Activated T-cell treated with anti-CD3 and anti-CD28 coated beads, Interleukin-2, amount 50 U/mL, for 4 hours (primary cell): Measurements from ENCODE around the gene BMPER. TPM values are rescaled to one million over a fixed set of nuclear protein-coding genes. Genes with fewer than 3 reads are reported as not detected.

Source experiments
- ATAC-seq, 2 donors: fragments of 200-7000 bp; cut with Tn5 transposase; one replicate each; pipeline ENCODE4 v1.10.0; 2021
- DNase-seq: peaks from one replicate; pipeline ENCODE4 v3.0.0-alpha.2; 2020
- H3K27me3 Mint-ChIP-seq: one replicate; pipeline ENCODE4 v1.8.0; 2021; ENCODE audit warnings: low read depth, mixed read lengths
- H3K36me3 Mint-ChIP-seq: one replicate; pipeline ENCODE4 v1.8.0; 2022; ENCODE audit warnings: mixed read lengths; ENCODE audit not compliant: insufficient read depth
- H3K4me1 Mint-ChIP-seq: one replicate; pipeline ENCODE4 v1.8.0; 2021; ENCODE audit warnings: low read depth, mixed read lengths
- H3K4me3 Mint-ChIP-seq: one replicate; pipeline ENCODE4 v1.8.0; 2021; ENCODE audit warnings: mild to moderate bottlenecking, moderate library complexity, mixed read lengths
- H3K9me3 Mint-ChIP-seq: one replicate; pipeline ENCODE4 v1.8.0; 2021; ENCODE audit warnings: mixed read lengths
- total RNA-seq, 3 donors: library from RNA; stranded (reverse); gene quantifications; one replicate each; pipeline ENCODE4 v1.2.1, GENCODE V29; 2021

BMPER gene
- total RNA-seq, 3 donors from 2014 or later: 0.16 TPM; not detected in 2

DNA sequence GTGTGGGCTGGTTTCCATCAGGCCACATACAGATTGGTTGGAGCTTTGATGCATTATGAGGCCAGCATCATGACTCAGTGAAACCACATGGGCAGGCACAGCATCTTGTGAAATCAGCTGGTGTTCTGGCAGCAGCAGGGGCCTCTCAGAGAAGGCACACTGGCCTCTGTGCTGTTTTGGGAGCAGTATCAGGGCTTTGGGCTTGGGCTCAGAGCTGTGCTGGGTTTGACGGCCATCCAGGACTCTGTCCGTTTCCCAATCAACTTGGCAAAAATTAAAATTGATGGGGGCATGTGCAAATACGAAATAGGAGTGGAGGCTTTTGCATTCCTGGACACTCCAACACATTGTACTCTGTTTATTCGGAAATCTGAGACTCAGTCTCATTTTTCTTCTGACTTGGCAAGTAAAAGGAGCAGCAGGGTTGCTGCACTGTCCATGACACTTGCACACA lies 190.9 kb downstream of the BMPER start:
- no peak for DNase-seq
- Mint-ChIP-seq H3K4me1 (no peaks in the 10 kb centered on the region), H3K4me3 (no peak overlapping the region), H3K36me3 (no peaks in the 10 kb centered on the region), H3K27me3 (no peaks in the 10 kb centered on the region), H3K9me3 (peaks cover 5% of the 10 kb centered on the region)
- no peak for ATAC-seq

DNA sequence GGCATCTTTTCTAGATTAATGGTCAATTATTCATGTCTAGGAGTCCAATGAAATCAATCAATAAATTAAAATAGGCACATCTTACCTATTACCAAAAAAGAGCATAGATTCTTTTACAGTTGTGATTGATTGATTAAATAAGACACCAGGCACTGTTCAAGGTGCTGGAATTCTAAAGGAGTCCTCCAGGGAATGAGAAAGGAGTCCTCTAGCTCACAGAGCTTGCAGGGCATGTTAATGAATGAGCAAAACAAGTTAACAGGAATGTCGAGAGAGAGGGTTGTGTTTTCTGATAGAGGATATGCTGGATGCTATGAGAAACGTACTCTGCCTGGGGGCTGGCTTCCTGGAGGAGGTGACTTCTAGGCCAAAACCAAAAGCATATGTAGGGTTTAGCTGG lies 191.4 kb downstream of the BMPER start:
- Mint-ChIP-seq H3K4me1 (no peaks in the 10 kb centered on the region), H3K9me3 (peaks cover 5% of the 10 kb centered on the region), H3K36me3 (no peaks in the 10 kb centered on the region), H3K27me3 (no peaks in the 10 kb centered on the region), H3K4me3 (no peak overlapping the region)
- ATAC-seq (no peak), DNase-seq (no peak)

DNA sequence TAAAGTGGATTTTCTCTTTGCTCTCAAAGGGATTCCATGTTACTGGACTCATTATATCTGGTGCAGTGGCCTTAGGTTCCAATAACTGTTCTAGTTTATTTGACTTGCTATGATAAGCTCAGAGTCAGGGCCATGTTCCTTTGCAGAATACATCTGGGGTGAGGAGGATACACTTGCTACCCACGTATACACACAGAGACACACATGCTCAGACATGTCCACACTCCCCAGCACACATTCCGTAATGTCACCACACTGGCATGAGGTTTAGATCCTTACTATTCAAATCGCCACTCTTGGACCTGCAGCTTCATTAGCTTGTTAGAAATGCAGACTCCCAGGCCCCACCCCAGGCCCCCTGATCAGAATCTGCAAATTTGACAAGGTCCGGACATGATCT lies 195.3 kb downstream of the BMPER start:
- no peak overlapping the region for H3K4me3 Mint-ChIP-seq
- H3K27me3 Mint-ChIP-seq: no peaks in the 10 kb centered on the region
- no peaks in the 10 kb centered on the region for H3K4me1 Mint-ChIP-seq
- ATAC-seq (no peak), DNase-seq (no peak)
- H3K9me3 Mint-ChIP-seq: no peaks in the 10 kb centered on the region
- H3K36me3 Mint-ChIP-seq: no peaks in the 10 kb centered on the region

DNA sequence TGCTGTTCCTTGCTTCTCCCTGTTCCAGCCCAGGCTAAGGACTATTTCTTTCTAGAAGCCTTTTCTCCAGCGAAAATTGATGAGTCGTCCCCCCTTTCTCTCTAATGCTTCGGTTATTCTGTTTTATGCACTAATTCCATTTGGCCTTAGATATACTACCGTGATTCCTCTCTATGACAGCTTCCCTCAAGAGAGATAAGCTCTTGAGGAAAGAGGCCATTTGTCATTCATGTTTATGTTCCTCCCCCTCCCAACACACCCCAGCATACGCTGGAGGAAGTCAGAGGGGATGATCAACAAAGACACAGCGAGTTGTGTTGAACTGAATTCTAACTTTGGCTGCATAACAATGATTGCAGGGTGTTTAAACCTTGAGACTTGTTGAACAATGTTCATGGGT lies 198.8 kb downstream of the BMPER start:
- no peaks in the 10 kb centered on the region for H3K4me1 Mint-ChIP-seq
- DNase-seq (no peak), ATAC-seq (no peak)
- no peak overlapping the region for H3K4me3 Mint-ChIP-seq
- no peaks in the 10 kb centered on the region for H3K9me3 Mint-ChIP-seq
- H3K27me3 Mint-ChIP-seq: no peaks in the 10 kb centered on the region
- no peaks in the 10 kb centered on the region for H3K36me3 Mint-ChIP-seq

DNA sequence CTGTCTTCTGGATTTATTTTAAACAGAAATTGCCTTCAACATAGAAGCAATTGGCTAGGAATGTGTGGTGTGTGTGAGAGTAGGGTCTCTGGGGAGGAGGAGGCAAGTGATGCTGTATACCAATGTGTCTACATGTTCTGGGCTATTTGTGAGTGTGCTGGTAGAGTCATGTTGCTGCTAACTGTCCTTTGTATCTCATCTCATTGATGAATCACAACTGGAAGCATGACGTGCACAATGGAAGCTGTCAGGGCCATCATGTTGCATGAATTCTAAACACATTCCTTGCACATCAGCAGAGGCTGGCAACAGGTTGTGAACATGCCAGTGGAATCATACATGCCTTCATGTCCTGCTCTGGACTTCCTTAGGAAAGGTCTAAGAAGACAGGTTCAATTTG lies 199.7 kb downstream of the BMPER start:
- Mint-ChIP-seq H3K4me1 (no peaks in the 10 kb centered on the region), H3K36me3 (no peaks in the 10 kb centered on the region), H3K9me3 (no peaks in the 10 kb centered on the region), H3K4me3 (no peak overlapping the region), H3K27me3 (no peaks in the 10 kb centered on the region)
- ATAC-seq (no peak), DNase-seq (no peak)

DNA sequence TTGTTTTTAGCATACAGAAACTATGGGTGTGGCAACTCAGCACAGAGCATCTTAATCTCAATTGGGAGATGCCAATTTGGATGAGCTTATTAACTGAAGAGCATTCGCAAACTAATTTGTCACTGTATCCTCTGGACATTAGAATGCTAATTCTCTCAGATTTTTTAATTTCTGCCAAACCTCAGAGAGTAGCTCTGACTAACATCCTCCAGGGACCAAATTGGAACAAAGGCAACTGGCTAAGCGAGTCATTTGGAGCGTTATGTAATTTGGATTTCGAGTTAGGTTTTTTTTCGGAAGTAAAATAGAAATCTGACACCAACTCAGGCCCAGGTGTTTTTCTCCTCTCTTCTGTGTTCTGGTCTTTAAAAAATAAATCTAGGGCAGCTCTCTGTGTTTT lies 201.9 kb downstream of the BMPER start:
- Mint-ChIP-seq H3K4me1 (no peaks in the 10 kb centered on the region), H3K9me3 (no peaks in the 10 kb centered on the region), H3K36me3 (no peaks in the 10 kb centered on the region), H3K27me3 (no peaks in the 10 kb centered on the region), H3K4me3 (no peak overlapping the region)
- DNase-seq (no peak), ATAC-seq (no peak)

DNA sequence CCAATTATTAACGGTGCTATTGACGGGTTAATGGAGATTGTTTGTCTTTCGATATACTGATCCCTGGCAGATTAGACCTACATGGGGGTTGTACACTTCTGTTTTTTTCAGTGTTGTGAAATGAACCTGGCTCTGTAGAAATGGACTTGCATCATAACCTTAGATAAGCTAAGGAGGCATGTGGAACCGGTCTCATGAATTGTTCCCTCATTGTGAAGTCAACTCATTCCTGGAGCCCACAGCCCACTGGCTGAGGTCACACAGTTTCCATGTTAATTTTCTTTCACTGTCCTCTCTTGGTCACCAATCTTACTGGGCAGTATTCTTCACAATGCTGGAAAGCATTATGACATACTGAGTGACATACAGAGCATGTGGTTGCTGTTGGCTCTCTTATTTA lies 202.8 kb downstream of the BMPER start:
- no peaks in the 10 kb centered on the region for H3K4me1 Mint-ChIP-seq
- H3K36me3 Mint-ChIP-seq: no peaks in the 10 kb centered on the region
- no peak overlapping the region for H3K4me3 Mint-ChIP-seq
- ATAC-seq (no peak), DNase-seq (no peak)
- no peaks in the 10 kb centered on the region for H3K27me3 Mint-ChIP-seq
- H3K9me3 Mint-ChIP-seq: no peaks in the 10 kb centered on the region

DNA sequence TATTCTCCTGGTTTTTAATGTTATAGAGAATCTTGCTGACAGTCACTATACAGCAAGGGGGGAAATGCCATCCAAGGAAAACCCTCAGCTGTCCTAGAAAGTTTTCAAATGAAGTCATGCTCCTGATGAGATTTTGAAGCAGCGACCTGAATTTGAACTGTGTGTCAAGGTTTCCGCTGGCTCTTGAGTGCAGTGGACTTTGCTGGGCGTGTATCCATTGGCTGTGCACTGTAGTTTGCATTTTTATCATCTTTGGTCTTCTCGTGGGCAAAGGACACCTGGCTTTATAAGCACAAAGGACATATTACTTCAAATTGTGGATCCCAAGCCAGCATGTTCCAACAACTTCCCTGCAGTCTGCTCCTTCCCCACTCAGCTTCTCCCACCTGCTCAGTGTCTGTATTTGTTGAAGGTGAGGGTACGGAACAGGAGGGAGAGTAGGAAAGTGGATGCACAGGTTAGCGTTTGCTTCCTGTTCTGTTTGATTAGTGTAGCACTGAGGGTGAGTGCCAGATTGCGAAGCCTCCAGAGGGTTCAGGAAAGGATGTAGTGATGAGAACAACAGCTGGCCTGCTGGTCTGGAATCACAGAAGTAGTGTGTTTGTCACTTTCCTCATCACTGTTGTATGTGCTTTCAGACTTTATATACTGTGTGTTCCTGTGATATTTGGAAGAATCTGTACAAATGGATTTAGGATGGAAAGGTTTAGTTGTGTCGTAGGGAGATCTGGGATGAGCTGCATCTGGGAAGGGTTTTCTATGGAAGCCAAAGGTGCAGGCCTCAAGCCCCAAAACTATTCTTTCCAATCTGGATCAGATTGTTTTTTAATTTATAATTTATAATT lies 204.8 kb downstream of the BMPER start:
- H3K27me3 Mint-ChIP-seq: no peaks in the 10 kb centered on the region
- ATAC-seq (no peak), DNase-seq (no peak)
- peaks cover under 1% of the 10 kb centered on the region for H3K9me3 Mint-ChIP-seq
- H3K36me3 Mint-ChIP-seq: no peaks in the 10 kb centered on the region
- no peaks in the 10 kb centered on the region for H3K4me1 Mint-ChIP-seq
- H3K4me3 Mint-ChIP-seq: no peak overlapping the region

DNA sequence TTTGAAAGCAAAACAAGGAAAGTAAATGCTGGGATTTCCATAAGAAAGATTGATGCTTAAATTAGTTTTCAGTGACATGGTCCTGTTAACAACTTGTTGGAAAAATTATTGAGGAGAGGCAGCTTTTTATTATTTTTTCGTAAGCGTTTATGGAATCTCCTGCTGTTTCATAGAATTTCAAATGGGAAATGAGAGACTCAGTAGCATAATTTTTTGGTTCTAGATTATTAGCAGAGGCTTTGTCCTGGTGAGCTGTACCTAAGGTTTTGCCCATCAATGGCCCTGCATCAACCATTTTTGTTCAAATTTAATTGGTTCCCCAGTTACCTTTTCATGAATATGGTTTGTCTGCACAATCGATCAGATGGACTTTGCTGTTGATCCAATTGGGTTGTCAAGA lies 205.7 kb downstream of the BMPER start:
- Mint-ChIP-seq H3K9me3 (peaks cover 4% of the 10 kb centered on the region), H3K27me3 (no peaks in the 10 kb centered on the region), H3K36me3 (no peaks in the 10 kb centered on the region), H3K4me3 (no peak overlapping the region), H3K4me1 (no peaks in the 10 kb centered on the region)
- ATAC-seq (no peak), DNase-seq (no peak)

DNA sequence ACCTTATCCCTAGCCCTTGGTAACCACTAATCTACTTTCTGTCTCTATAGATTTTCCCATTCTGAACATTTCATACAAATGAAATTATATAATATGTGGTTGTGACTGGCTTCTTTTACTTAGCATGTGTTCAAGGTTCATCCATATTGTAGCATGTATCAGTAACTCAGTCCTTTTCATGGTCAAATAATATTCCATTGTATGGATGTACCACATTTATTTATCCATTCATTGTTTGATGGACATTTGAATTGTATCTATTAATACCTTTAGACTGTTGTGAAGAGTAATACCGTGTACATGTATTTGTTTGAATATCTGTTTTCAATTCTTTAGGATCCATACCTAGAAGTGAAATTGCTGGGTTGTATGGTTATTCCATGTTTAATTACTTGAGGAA lies 210.2 kb downstream of the BMPER start:
- H3K9me3 Mint-ChIP-seq: peaks cover 4% of the 10 kb centered on the region
- H3K36me3 Mint-ChIP-seq: no peaks in the 10 kb centered on the region
- no peaks in the 10 kb centered on the region for H3K4me1 Mint-ChIP-seq
- DNase-seq (no peak), ATAC-seq (no peak)
- no peak overlapping the region for H3K4me3 Mint-ChIP-seq
- H3K27me3 Mint-ChIP-seq: no peaks in the 10 kb centered on the region

DNA sequence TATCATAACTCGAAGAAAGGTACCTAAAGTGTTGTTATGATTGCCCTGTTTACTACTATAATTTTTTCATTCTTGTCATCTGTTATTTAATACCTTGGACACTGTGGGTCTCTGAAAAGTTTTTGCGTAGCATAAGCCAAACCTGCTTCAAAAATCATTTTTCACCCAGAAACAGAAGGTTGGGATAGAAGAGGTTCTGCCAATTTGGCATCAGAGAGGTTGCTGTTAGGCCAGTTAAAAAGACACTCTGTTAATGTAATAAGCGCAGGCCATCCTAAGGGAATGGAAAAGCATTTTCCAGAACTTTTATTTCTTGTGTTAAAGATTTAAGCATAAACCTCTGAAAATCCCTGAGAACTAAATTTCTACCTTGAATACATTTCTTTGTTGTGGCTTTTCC lies 212.2 kb downstream of the BMPER start:
- Mint-ChIP-seq H3K36me3 (no peaks in the 10 kb centered on the region), H3K27me3 (no peaks in the 10 kb centered on the region), H3K4me3 (no peak overlapping the region), H3K9me3 (peaks cover 4% of the 10 kb centered on the region), H3K4me1 (no peaks in the 10 kb centered on the region)
- ATAC-seq: no peak
- DNase-seq: no peak

DNA sequence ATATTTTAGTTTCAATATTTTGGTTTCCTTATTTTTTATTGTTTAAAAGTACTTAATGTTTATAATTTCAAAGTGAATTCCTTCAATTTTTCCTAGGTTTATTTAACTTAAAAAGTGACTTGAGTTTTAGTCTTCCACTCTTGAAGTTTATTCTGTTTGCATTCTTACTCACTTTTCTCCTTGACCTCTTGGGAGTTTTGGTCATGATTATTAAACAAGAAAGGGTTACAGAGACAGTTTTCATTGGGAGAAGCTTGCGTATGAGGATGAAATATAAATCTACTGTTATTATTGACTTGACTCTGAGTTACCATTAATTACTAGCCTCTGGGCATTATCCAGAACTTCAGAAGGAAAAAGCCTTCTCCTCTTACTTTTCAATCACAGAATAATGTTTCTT lies 216.0 kb downstream of the BMPER start:
- Mint-ChIP-seq H3K4me1 (no peaks in the 10 kb centered on the region), H3K4me3 (no peak overlapping the region), H3K36me3 (no peaks in the 10 kb centered on the region), H3K27me3 (no peaks in the 10 kb centered on the region), H3K9me3 (peaks cover 21% of the 10 kb centered on the region)
- DNase-seq: no peak
- no peak for ATAC-seq

DNA sequence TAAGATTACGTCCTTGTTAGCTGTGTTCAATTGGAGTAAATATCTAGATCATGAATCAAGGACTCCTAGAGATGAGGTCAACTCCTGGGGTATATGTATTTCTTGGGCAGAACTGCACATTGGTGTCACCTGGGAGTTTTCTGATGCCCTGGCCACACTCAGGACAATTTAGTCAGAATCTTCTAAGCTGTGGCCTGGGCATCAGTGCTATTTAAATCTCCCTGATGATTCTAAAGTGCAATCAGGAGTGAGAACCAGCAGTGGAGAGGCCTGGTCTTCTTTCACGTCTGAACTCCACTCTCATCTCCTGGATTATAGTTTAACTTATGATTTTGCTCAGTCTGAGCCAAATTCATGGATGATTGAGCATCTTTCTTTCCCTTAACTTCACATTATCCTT lies 218.0 kb downstream of the BMPER start:
- Mint-ChIP-seq H3K27me3 (no peaks in the 10 kb centered on the region), H3K9me3 (peaks cover 35% of the 10 kb centered on the region), H3K4me1 (no peaks in the 10 kb centered on the region), H3K4me3 (no peak overlapping the region), H3K36me3 (no peaks in the 10 kb centered on the region)
- ATAC-seq (no peak), DNase-seq (no peak)

DNA sequence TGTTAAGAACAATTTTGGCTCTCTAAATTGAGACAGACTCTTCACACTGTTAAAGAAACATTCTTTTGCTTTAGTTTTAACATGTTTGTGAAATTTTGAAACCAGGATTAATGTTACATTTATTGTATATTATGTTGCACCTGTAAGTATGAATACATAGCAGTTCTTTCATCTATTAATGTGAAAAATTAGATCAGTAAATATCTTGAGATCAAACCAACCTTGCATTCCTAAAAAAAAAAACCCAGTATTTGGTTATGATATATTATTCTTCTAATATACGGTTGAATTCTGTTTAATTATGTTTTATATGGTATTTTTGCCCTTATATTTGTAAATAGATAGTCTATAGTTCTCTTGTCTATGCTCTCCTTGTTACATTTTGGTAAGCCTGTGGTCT lies 219.4 kb downstream of the BMPER start:
- no peaks in the 10 kb centered on the region for H3K4me1 Mint-ChIP-seq
- peaks cover 35% of the 10 kb centered on the region for H3K9me3 Mint-ChIP-seq
- no peaks in the 10 kb centered on the region for H3K27me3 Mint-ChIP-seq
- H3K36me3 Mint-ChIP-seq: no peaks in the 10 kb centered on the region
- DNase-seq (no peak), ATAC-seq (no peak)
- no peak overlapping the region for H3K4me3 Mint-ChIP-seq

DNA sequence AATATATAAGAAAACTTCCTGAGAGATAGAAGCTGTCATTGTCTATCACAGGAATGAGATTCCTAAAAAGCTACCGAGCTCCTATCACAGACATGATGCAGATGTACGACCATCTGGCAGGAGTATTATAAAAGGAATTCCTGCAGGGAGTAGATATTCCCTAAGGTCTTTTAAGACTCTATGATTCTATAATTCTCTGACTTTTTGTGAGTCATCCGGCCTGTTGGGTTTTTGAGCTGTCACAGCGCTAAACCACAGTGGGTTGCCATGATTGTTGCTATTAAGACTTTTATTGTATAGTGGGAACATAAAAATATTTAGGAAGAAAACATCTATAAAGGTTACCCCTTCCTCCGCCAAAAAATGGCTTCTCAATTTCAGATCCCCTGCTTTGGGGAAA lies 223.4 kb downstream of the BMPER start:
- ATAC-seq (no peak), DNase-seq (no peak)
- H3K4me3 Mint-ChIP-seq: no peak overlapping the region
- no peaks in the 10 kb centered on the region for H3K4me1 Mint-ChIP-seq
- H3K36me3 Mint-ChIP-seq: no peaks in the 10 kb centered on the region
- H3K9me3 Mint-ChIP-seq: peaks cover 38% of the 10 kb centered on the region
- H3K27me3 Mint-ChIP-seq: no peaks in the 10 kb centered on the region
